ENCODE data around the gene GJA3.

Gene GJA3

GRCh38 chr13:20177049-20177831 lies 16.4 kb upstream of the GJA3 start:
- Histone ChIP-seq H4K20me1 (ENCODE audit: insufficient read depth) (no peaks in the 10 kb centered on the region), H2AFZ (ENCODE audit: low read depth) (no peak overlapping the region), H3K4me2 (no peak overlapping the region), H3K36me3 (ENCODE audit: insufficient read depth) (no peaks in the 10 kb centered on the region), H3K4me3 (IDR thresholded peaks at IDR 0.05; ENCODE audit: insufficient read depth, low read depth, low read length) (no peak overlapping the region), H3K27ac (no peak overlapping the region), H3K4me1 (ENCODE audit: low read depth, poor library complexity, severe bottlenecking) (peaks cover 21% of the 10 kb centered on the region), H3K27me3 (ENCODE audit: insufficient read depth, low read depth) (no peaks in the 10 kb centered on the region), H3K79me2 (ENCODE audit: insufficient read depth, low read depth) (no peaks in the 10 kb centered on the region), H3K9ac (no peak overlapping the region)
- no peak for TF ChIP-seq CTCF (conservative IDR thresholded peaks at IDR 0.05; ENCODE audit: low read depth, low read length)

DNA sequence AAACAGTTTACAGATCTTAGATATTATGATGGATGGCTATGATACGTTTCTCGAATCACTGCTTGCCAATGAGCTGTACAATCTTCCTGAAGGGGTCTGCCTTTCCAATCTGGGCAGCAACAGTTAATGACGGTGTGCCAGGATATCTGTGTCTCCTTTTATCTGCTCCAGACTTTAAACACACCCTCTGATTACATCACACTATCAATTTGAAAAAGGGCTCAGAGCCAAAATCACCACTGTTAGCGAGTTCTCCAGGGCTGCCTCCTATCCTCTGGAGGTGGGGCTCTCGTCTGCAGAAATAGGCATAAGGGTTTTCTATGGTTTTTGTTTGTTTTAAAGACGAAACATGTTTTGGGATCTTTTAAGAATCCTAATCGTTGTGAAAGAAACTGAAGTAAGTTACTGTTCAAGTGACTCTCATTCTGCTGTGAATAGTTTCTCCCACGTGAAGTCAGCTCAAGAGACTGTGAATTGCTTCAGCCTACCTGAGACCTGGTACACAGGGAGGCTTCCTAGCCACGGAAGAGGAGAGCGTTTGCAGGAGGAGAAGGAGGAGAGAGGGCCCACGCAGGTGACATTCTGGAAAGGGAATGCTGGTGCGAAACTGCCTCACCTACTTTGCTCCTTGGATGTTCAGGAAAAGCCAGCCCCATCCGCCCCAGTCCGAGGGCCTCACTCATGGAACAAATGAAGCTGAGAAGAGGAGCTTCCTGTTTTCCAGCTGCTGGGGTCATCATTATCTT lies 15.2 kb upstream of the GJA3 start:
- Histone ChIP-seq H2AFZ (ENCODE audit: low read depth) (no peak overlapping the region), H4K20me1 (ENCODE audit: insufficient read depth) (no peaks in the 10 kb centered on the region), H3K27ac (no peak overlapping the region), H3K4me1 (ENCODE audit: low read depth, poor library complexity, severe bottlenecking) (peaks cover 17% of the 10 kb centered on the region), H3K4me2 (no peak overlapping the region), H3K36me3 (ENCODE audit: insufficient read depth) (no peaks in the 10 kb centered on the region), H3K27me3 (ENCODE audit: insufficient read depth, low read depth) (no peaks in the 10 kb centered on the region), H3K79me2 (ENCODE audit: insufficient read depth, low read depth) (no peaks in the 10 kb centered on the region), H3K9ac (no peak overlapping the region), H3K4me3 (IDR thresholded peaks at IDR 0.05; ENCODE audit: insufficient read depth, low read depth, low read length) (no peak overlapping the region)
- no peak for TF ChIP-seq CTCF (conservative IDR thresholded peaks at IDR 0.05; ENCODE audit: low read depth, low read length)

DNA sequence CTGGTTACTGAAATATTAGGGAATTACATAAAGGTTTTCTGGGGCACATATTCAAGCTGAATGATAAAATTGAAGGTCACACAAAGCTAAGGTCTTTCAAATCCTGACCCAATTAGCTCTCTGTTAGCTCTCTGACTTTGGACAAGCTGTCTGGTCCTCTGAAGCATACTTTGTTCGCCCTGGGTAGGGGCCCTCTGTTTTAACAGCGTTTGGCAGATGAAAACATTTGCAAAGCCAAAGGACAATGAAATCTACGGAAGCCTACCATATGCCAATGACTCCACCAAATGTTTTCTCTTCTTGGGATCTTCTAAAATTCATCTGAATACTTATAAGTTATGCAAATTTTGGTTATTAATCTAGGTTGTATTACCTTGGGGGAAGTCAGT lies 14.5 kb upstream of the GJA3 start:
- Histone ChIP-seq H3K27me3 (ENCODE audit: insufficient read depth, low read depth) (no peaks in the 10 kb centered on the region), H3K9ac (peak overlapping the region; percentile 30; the same call in 1 of the 2 replicates), H3K4me1 (ENCODE audit: low read depth, poor library complexity, severe bottlenecking) (peaks cover 17% of the 10 kb centered on the region), H3K36me3 (ENCODE audit: insufficient read depth) (no peaks in the 10 kb centered on the region), H2AFZ (ENCODE audit: low read depth) (peak overlapping the region; percentile 60), H3K4me3 (IDR thresholded peaks at IDR 0.05; ENCODE audit: insufficient read depth, low read depth, low read length) (no peak overlapping the region), H4K20me1 (ENCODE audit: insufficient read depth) (no peaks in the 10 kb centered on the region), H3K27ac (peak overlapping the region; percentile 43; the same call in 1 of the 2 replicates), H3K4me2 (peak overlapping the region; percentile 49), H3K79me2 (ENCODE audit: insufficient read depth, low read depth) (no peaks in the 10 kb centered on the region)
- TF ChIP-seq CTCF (conservative IDR thresholded peaks at IDR 0.05; ENCODE audit: low read depth, low read length), result no peak

DNA sequence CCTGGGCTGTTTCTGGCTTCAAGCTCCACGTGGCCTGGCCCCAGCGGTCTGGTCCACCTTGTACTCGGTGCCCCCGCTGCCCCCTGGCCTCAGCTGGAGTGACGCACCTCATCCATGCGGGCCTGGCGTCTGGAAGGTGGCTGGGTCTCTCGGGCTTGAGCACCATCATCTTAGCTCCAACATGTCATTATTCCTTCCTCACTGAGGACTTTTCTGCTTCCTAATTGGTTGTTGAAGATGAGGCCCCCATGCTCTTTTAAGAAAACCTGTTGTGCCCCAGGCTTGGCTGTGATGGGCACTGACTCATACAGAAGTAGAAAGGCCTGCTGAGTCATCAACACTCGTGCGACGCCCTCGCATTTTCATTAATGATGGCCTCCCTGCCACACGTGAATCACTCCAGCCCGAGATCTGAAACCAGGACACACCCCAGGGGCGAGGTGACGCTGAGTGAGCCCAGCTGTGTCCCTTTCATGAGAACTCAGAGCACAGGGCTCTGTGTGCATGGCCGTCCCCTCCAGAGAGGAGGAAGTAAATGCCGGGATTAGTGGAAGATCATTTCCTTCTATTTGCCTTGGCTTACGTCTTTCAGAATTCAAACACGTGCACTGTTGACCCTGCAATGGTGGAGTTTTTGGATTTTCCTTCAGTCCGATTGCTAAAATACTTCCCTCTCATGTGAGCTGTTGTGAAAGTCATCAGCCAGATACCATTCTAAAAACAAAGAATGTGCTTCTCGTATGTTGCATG lies 14.0 kb upstream of the GJA3 start:
- peaks cover 17% of the 10 kb centered on the region for H3K4me1 ChIP-seq (ENCODE audit: low read depth, poor library complexity, severe bottlenecking)
- no peak overlapping the region for H3K4me3 ChIP-seq (IDR thresholded peaks at IDR 0.05; ENCODE audit: insufficient read depth, low read depth, low read length)
- H3K4me2 ChIP-seq, result peak overlapping the region; percentile 49
- peak overlapping the region; percentile 43; the same call in 1 of the 2 replicates for H3K27ac ChIP-seq
- no peaks in the 10 kb centered on the region for H3K79me2 ChIP-seq (ENCODE audit: insufficient read depth, low read depth)
- H3K36me3 ChIP-seq (ENCODE audit: insufficient read depth), result no peaks in the 10 kb centered on the region
- TF ChIP-seq CTCF (conservative IDR thresholded peaks at IDR 0.05; ENCODE audit: low read depth, low read length), result no peak
- H3K9ac ChIP-seq, result peak overlapping the region; percentile 30; the same call in 1 of the 2 replicates
- H3K27me3 ChIP-seq (ENCODE audit: insufficient read depth, low read depth), result no peaks in the 10 kb centered on the region
- peak overlapping the region; percentile 60 for H2AFZ ChIP-seq (ENCODE audit: low read depth)
- H4K20me1 ChIP-seq (ENCODE audit: insufficient read depth), result no peaks in the 10 kb centered on the region
